Measurements from ENCODE around the gene STAG1. TPM values are rescaled to one million over a fixed set of nuclear protein-coding genes. Genes with fewer than 3 reads are reported as not detected.
"Not testable (repeated sequence)": the region's sequence is repeated elsewhere in the genome, so short reads cannot be mapped to it uniquely, and the experiment has no call there.

STAG1 gene
- polyA plus RNA-seq, 2 of the 4 experiments (the other 2 are of a cell fraction), result 12.8 to 19.2 TPM

- CTCF ChIA-PET, result no interaction called here
- Histone ChIP-seq H3K9me3 (no peaks in the 10 kb centered on the region), H3K4me2 (no peak overlapping the region), H3K4me1 (no peaks in the 10 kb centered on the region), H3K27ac (no peak overlapping the region), H3K4me3 (no peak overlapping the region)
- WGBS (ENCODE audit: missing lambda C conversion rate), result 33% methylated on average over 2 of the region's 2 CpGs
- ATAC-seq (no peak), FAIRE-seq (no peak), DNase-seq (ENCODE audit: low read depth in 1 of 2, low spot score in 1 of 2) (no peak)
- POLR2A ChIA-PET, result no interaction called here
- TF ChIP-seq MAZ (IDR thresholded peaks at IDR 0.05; ENCODE audit: borderline replicate concordance, low read depth, low read length), result no peak
- TF ChIP-seq HEYL (CRISPR knock-in tag; IDR thresholded peaks at IDR 0.05), result no peak
- TF ChIP-seq EHMT2 (IDR thresholded peaks at IDR 0.05; ENCODE audit: low read depth), result no peak
- TF ChIP-seq NPAS2 (CRISPR knock-in tag; IDR thresholded peaks at IDR 0.05; ENCODE audit: borderline replicate concordance), result no peak
- no peak for TF ChIP-seq CHD2 (IDR thresholded peaks at IDR 0.05; ENCODE audit: low read length, partially characterized antibody)
- TF ChIP-seq MAFK (IDR thresholded peaks at IDR 0.05; ENCODE audit: partially characterized antibody), result no peak
- TF ChIP-seq RFX5 (IDR thresholded peaks at IDR 0.05), result no peak
- no peak for TF ChIP-seq ZFP36 (IDR thresholded peaks at IDR 0.05; ENCODE audit: borderline replicate concordance, partially characterized antibody)
Observed at GRCh38 chr3:136567599-136568188, 184.5 kb downstream of the STAG1 start.

- DNase-seq (ENCODE audit: low read depth in 1 of 2, low spot score in 1 of 2); H3K4me2 ChIP-seq; H3K27ac ChIP-seq; H3K4me1 ChIP-seq; H3K4me3 ChIP-seq; POLR2A ChIA-PET; ATAC-seq; CTCF ChIA-PET; FAIRE-seq; H3K9me3 ChIP-seq: not testable (repeated sequence)
- WGBS (ENCODE audit: missing lambda C conversion rate), result 96% methylated on average over 1 of the region's 1 CpG
Observed at GRCh38 chr3:136564962-136565361, 187.2 kb downstream of the STAG1 start.

GRCh38 chr3:136562026-136562425 lies 190.2 kb downstream of the STAG1 start:
- ChIA-PET CTCF (no interaction called here), POLR2A (no interaction called here)
- TF ChIP-seq EHMT2 (IDR thresholded peaks at IDR 0.05; ENCODE audit: low read depth), result no peak
- no peak for TF ChIP-seq BCL3 (IDR thresholded peaks at IDR 0.05)
- no peak for TF ChIP-seq HEYL (CRISPR knock-in tag; IDR thresholded peaks at IDR 0.05)
- ATAC-seq, result no peak
- WGBS (ENCODE audit: missing lambda C conversion rate), result 91% methylated on average over 9 of the region's 9 CpGs
- no peak overlapping the region for H3K4me3 ChIP-seq
- H3K4me1 ChIP-seq, result no peaks in the 10 kb centered on the region
- FAIRE-seq, result no peak
- DNase-seq (ENCODE audit: low read depth in 1 of 2, low spot score in 1 of 2), result no peak
- H3K9me3 ChIP-seq, result no peaks in the 10 kb centered on the region
- no peak overlapping the region for H3K27ac ChIP-seq
- H3K4me2 ChIP-seq, result no peak overlapping the region

GRCh38 chr3:136559896-136560295 lies 192.3 kb downstream of the STAG1 start:
- Histone ChIP-seq H3K4me1 (no peaks in the 10 kb centered on the region), H3K9me3 (no peaks in the 10 kb centered on the region), H3K4me2 (no peak overlapping the region), H3K4me3 (no peak overlapping the region), H3K27ac (no peak overlapping the region)
- CTCF ChIA-PET, result no interaction called here
- FAIRE-seq, result no peak
- TF ChIP-seq JUNB (IDR thresholded peaks at IDR 0.05), result no peak
- TF ChIP-seq GATA3 (IDR thresholded peaks at IDR 0.05; ENCODE audit: borderline replicate concordance), result no peak
- no peak for TF ChIP-seq FOSB (CRISPR knock-in tag; IDR thresholded peaks at IDR 0.05)
- TF ChIP-seq PBX3 (IDR thresholded peaks at IDR 0.05), result no peak
- no peak for TF ChIP-seq ZNF302 (CRISPR knock-in tag; IDR thresholded peaks at IDR 0.05)
- DNase-seq (ENCODE audit: low read depth in 1 of 2, low spot score in 1 of 2), result no peak
- WGBS (ENCODE audit: missing lambda C conversion rate), result 80% methylated on average over 2 of the region's 2 CpGs
- POLR2A ChIA-PET, result no interaction called here
- no peak for ATAC-seq

GRCh38 chr3:136549461-136549860 lies 202.7 kb downstream of the STAG1 start:
- 95% methylated on average over 1 of the region's 1 CpG for WGBS (ENCODE audit: missing lambda C conversion rate)
- CTCF ChIA-PET; H3K4me3 ChIP-seq; FAIRE-seq; H3K4me1 ChIP-seq; H3K4me2 ChIP-seq; DNase-seq (ENCODE audit: low read depth in 1 of 2, low spot score in 1 of 2); ATAC-seq; POLR2A ChIA-PET; H3K27ac ChIP-seq; H3K9me3 ChIP-seq: not testable (repeated sequence)
